Measurements from ENCODE around the gene EHD1. TPM values are rescaled to one million over a fixed set of nuclear protein-coding genes. Genes with fewer than 3 reads are reported as not detected.
A peak's percentile ranks its signal among the peaks of the same experiment; 100 is the strongest.

The EHD1 gene
- polyA plus RNA-seq, 3 donors, result 30.3 to 212 (median 48.4) TPM

DNA sequence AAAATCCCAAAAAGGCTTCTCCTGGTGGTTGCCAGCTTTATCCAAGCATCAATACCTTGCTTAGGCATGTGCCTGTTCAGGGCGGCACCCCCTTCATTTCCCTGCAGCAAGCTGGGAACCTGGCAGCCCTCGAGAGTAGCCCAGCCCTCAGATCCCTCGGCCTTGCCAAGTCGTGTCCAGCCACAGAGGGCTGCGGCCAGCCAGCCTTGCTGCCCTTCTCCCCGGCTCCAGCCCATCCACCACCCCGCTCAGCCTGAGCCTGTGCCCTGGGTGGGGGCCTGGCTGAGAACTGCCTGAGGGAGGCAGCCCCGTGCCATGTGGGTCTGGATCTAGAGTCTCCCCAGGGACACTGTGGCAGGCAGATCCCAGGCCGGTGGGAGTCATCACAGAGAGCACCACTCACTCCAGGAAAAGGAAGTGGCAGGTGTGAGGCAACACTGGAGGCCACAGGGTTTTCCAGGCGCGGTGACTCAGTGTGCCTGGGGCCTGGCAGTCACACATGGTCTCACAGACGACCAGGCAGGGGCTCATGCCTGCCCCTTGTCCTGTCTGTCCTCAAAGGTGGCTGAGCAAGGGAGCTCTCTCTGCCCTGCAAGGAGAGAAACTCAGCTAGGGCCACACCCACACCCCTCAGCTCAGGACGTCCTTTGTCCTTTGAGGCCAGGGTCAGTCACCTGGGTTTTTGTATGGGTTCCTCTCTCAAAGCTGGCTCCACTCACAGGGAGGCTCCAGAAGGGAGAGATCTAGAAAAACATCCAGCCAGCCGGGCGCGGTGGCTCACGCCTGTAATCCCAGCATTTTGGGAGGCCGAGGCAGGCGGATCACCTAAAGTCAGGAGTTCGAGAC lies 21.8 kb downstream of the EHD1 start:
- peaks cover 24 to 28% of the 10 kb centered on the region in 2 donors for H3K36me3 ChIP-seq (replicated peaks in 1 of 2; ENCODE audit: control insufficient read depth in 1 of 2, insufficient read depth in 2 of 2, low read length in 2 of 2)
- no peaks in the 10 kb centered on the region for H3K27me3 ChIP-seq (ENCODE audit: control insufficient read depth in 2 of 2, insufficient read depth in 2 of 2, low read length in 2 of 2)
- peak; percentile 93 to 99 (median 98) for DNase-seq

More for the DNA sequence above, 21.8 kb downstream of the EHD1 start:
- H3K79me2 ChIP-seq (ENCODE audit: insufficient read depth, low read length), result peaks cover 56% of the 10 kb centered on the region
- Mint-ChIP-seq H3K27me3 (ENCODE audit: low read depth in 3 of 3) (peaks cover 3 to 9% (median 3%) of the 10 kb centered on the region in 3 donors), H3K4me3 (peak overlapping the region; percentile 55 to 68), H3K36me3 (peaks cover 72 to 84% of the 10 kb centered on the region in 2 donors), H3K27ac (peak overlapping the region; percentile 83 to 97 (median 90)), H3K9me3 (peaks cover 0 to 2% (median 0%) of the 10 kb centered on the region in 7 donors), H3K4me1 (peaks cover 97% of the 10 kb centered on the region)
- H2AFZ ChIP-seq (ENCODE audit: insufficient read depth, low read depth, low read length, poor library complexity, severe bottlenecking), result no peak overlapping the region
- H4K20me1 ChIP-seq (ENCODE audit: insufficient read depth, low read length), result peaks cover 53% of the 10 kb centered on the region
- H3K27ac ChIP-seq (ENCODE audit: low read depth in 1 of 2, low read length in 2 of 2), result peak overlapping the region; percentile 36 to 85
- H3K4me3 ChIP-seq (replicated peaks in 1 of 3; ENCODE audit: low read depth in 2 of 3, low read length in 3 of 3), result peak overlapping the region in 1 of 3 experiments; percentile 34
- H3K4me2 ChIP-seq (replicated peaks; ENCODE audit: extremely low read depth, low read length, poor library complexity, severe bottlenecking), result peak overlapping the region; percentile 48
- H3K4me1 ChIP-seq (ENCODE audit: control insufficient read depth in 1 of 2, insufficient read depth in 2 of 2, low read length in 2 of 2), result peaks cover 100% of the 10 kb centered on the region in 2 donors
- no peaks in the 10 kb centered on the region for H3K9me3 ChIP-seq (replicated peaks in 1 of 2; ENCODE audit: control insufficient read depth in 1 of 2, insufficient read depth in 1 of 2, low read length in 2 of 2)
- intact Hi-C loops (cut with micrococcal nuclease), result loop anchor here in 1 of 2 donors (2.0 kb wide), 1 partner anchor 14 kb away; no protein-coding TSS in a partner anchor
- TF ChIP-seq, protein P1, sequence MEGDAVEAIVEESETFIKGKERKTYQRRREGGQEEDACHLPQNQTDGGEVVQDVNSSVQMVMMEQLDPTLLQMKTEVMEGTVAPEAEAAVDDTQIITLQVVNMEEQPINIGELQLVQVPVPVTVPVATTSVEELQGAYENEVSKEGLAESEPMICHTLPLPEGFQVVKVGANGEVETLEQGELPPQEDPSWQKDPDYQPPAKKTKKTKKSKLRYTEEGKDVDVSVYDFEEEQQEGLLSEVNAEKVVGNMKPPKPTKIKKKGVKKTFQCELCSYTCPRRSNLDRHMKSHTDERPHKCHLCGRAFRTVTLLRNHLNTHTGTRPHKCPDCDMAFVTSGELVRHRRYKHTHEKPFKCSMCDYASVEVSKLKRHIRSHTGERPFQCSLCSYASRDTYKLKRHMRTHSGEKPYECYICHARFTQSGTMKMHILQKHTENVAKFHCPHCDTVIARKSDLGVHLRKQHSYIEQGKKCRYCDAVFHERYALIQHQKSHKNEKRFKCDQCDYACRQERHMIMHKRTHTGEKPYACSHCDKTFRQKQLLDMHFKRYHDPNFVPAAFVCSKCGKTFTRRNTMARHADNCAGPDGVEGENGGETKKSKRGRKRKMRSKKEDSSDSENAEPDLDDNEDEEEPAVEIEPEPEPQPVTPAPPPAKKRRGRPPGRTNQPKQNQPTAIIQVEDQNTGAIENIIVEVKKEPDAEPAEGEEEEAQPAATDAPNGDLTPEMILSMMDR (IDR thresholded peaks at IDR 0.05), result no peak
- H3K9ac ChIP-seq (ENCODE audit: insufficient read depth, low read length, poor library complexity, severe bottlenecking), result peak overlapping the region; percentile 65
- 40% methylated on average over 13 of the region's 20 CpGs for WGBS (ENCODE audit: insufficient coverage)

Data from CD14-positive monocyte (primary cell).